ENCODE results near the gene LIMCH1.

GRCh38 chr4:41670530-41670929 is 132.6 kb downstream of the LIMCH1 start:
- TF ChIP-seq EZH2 (IDR thresholded peaks at IDR 0.05) (no peak), POLR2AphosphoS5 (IDR thresholded peaks at IDR 0.05; ENCODE audit: borderline replicate concordance, low read depth, low read length) (no peak), FOXP2 (optimal IDR thresholded peaks at IDR 0.05; ENCODE audit: control extremely low read depth, extremely low read length, insufficient read depth) (no peak)
